ENCODE measurements around the gene MTMR1. TPM values are rescaled to one million over a fixed set of nuclear protein-coding genes. Genes with fewer than 3 reads are reported as not detected.

The MTMR1 gene
- total RNA-seq, 4 donors from 2014 or later = 15.0 to 27.7 (median 22.1) TPM

GRCh38 chrX:150693725-150694574 lies 754 bp downstream of the MTMR1 start:
- Histone ChIP-seq H3K27ac (replicated peaks in 1 of 4) (peak overlapping the region; percentile 78 to 85 (median 82)), H3K36me3 (no peaks in the 10 kb centered on the region), H3K27me3 (no peaks in the 10 kb centered on the region), H3K4me1 (peaks cover 4 to 20% (median 16%) of the 10 kb centered on the region in 4 donors), H3K4me3 (peak overlapping the region; percentile 60 to 69 (median 64)), H3K9me3 (peaks cover 0 to 9% (median 0%) of the 10 kb centered on the region in 4 donors)
- WGBS = 32% methylated on average over 21 of the region's 42 CpGs
- TF ChIP-seq CTCF (IDR thresholded peaks at IDR 0.05) = no peak
- TF ChIP-seq POLR2A (IDR thresholded peaks at IDR 0.05; ENCODE audit: low read depth) = no peak
- no peak for TF ChIP-seq EP300 (IDR thresholded peaks at IDR 0.05)
- peak in 1 of 2 donors; percentile 24 for TF ChIP-seq POLR2AphosphoS5 (IDR thresholded peaks at IDR 0.05)
- intact Hi-C loops (cut with DNase I) = no loop called here
- DNase-seq (ENCODE audit: extremely low spot score) = no peak

- Histone ChIP-seq H3K36me3 (no peaks in the 10 kb centered on the region), H3K4me3 (peak overlapping the region in 2 of 4 donors; percentile 66 to 69), H3K9me3 (peaks cover 0 to 4% (median 0%) of the 10 kb centered on the region in 4 donors), H3K27ac (replicated peaks in 1 of 4) (peak overlapping the region in 3 of 4 donors; percentile 82 to 85 (median 82)), H3K4me1 (peaks cover 4 to 20% (median 16%) of the 10 kb centered on the region in 4 donors), H3K27me3 (no peaks in the 10 kb centered on the region)
- DNase-seq (ENCODE audit: extremely low spot score) = no peak
- WGBS = 57% methylated on average over 8 of the region's 8 CpGs
- intact Hi-C loops (cut with DNase I) = no loop called here
- TF ChIP-seq POLR2A (IDR thresholded peaks at IDR 0.05; ENCODE audit: low read depth) = no peak
- TF ChIP-seq CTCF (IDR thresholded peaks at IDR 0.05) = no peak
- TF ChIP-seq EP300 (IDR thresholded peaks at IDR 0.05) = no peak
- TF ChIP-seq POLR2AphosphoS5 (IDR thresholded peaks at IDR 0.05) = no peak
These were observed 1.7 kb downstream of the MTMR1 start for GRCh38 chrX:150694738-150695410.

GRCh38 chrX:150696331-150696730 lies 3.1 kb downstream of the MTMR1 start:
- WGBS = 13% methylated on average over 1 of the region's 1 CpG
- Histone ChIP-seq H3K36me3 (no peaks in the 10 kb centered on the region), H3K4me1 (peaks cover 4 to 20% (median 16%) of the 10 kb centered on the region in 4 donors), H3K9me3 (no peaks in the 10 kb centered on the region), H3K27ac (replicated peaks in 1 of 4) (no peak overlapping the region), H3K27me3 (no peaks in the 10 kb centered on the region), H3K4me3 (no peak overlapping the region)
- no peak for TF ChIP-seq POLR2AphosphoS5 (IDR thresholded peaks at IDR 0.05)
- TF ChIP-seq CTCF (IDR thresholded peaks at IDR 0.05) = no peak
- no peak for TF ChIP-seq EP300 (IDR thresholded peaks at IDR 0.05)
- TF ChIP-seq POLR2A (IDR thresholded peaks at IDR 0.05; ENCODE audit: low read depth) = no peak
- intact Hi-C loops (cut with DNase I) = no loop called here
- no peak for DNase-seq (ENCODE audit: extremely low spot score)

GRCh38 chrX:150696866-150697265 lies 3.7 kb downstream of the MTMR1 start:
- intact Hi-C loops (cut with DNase I) = no loop called here

More at GRCh38 chrX:150696866-150697265, 3.7 kb downstream of the MTMR1 start:
- WGBS = 61% methylated on average over 4 of the region's 4 CpGs
- TF ChIP-seq POLR2A (IDR thresholded peaks at IDR 0.05; ENCODE audit: low read depth) (no peak), CTCF (IDR thresholded peaks at IDR 0.05) (no peak), POLR2AphosphoS5 (IDR thresholded peaks at IDR 0.05) (no peak), EP300 (IDR thresholded peaks at IDR 0.05) (no peak)
- H3K36me3 ChIP-seq = no peaks in the 10 kb centered on the region
- no peaks in the 10 kb centered on the region for H3K9me3 ChIP-seq
- peaks cover 4 to 20% (median 16%) of the 10 kb centered on the region in 4 donors for H3K4me1 ChIP-seq
- no peaks in the 10 kb centered on the region for H3K27me3 ChIP-seq
- H3K27ac ChIP-seq (replicated peaks in 1 of 4) = no peak overlapping the region
- no peak for DNase-seq (ENCODE audit: extremely low spot score)
- no peak overlapping the region for H3K4me3 ChIP-seq

All from esophagus muscularis mucosa (tissue), 4 donors.